Vagina (tissue), 2 donors: Measurements from ENCODE around the gene OR2M3.

Experiments used
- CTCF ChIP-seq, 3 experiments: fragments of 450-650 bp in 2 of 3; fragments of 200-600 bp in 1 of 3; sonication (generic) in 1 of 3; IDR thresholded peaks; one replicate each; pipeline ENCODE4 v1.5.1; 2017 to 2019; ENCODE audit warnings: antibody characterized with exemption in 3 of 3, mild to moderate bottlenecking in 2 of 3, moderate library complexity in 2 of 3
- POLR2AphosphoS5 ChIP-seq, 2 donors: sonication (generic); formaldehyde crosslinking; IDR thresholded peaks; one replicate each; pipeline ENCODE4 v1.9.0; 2017; ENCODE audit warnings: antibody characterized with exemption in 2 of 2, mild to moderate bottlenecking in 2 of 2, low read depth in 1 of 2; ENCODE audit not compliant: insufficient read depth in 1 of 2

- TF ChIP-seq CTCF (IDR thresholded peaks at IDR 0.05) (no peak), POLR2AphosphoS5 (IDR thresholded peaks at IDR 0.05; ENCODE audit: insufficient read depth in 1 of 2, low read depth in 1 of 2) (no peak)
Measured at GRCh38 chr1:248225537-248225936, 28.5 kb downstream of the OR2M3 start.
